Measurements from ENCODE around the gene MYMK.

MYMK gene

GRCh38 chr9:133505186-133505830 is 19.5 kb downstream of the MYMK start:
- no peak for DNase-seq (ENCODE audit: low read depth in 2 of 2)

GRCh38 chr9:133502112-133502511 is 22.6 kb downstream of the MYMK start:
- no peak for DNase-seq (ENCODE audit: low read depth in 2 of 2)

- no peak for DNase-seq (ENCODE audit: low read depth in 2 of 2)
Measured at GRCh38 chr9:133499892-133500270, 24.9 kb downstream of the MYMK start.

- no peak for DNase-seq (ENCODE audit: low read depth in 2 of 2)
Measured at GRCh38 chr9:133499132-133499891, 25.4 kb downstream of the MYMK start.

DNA sequence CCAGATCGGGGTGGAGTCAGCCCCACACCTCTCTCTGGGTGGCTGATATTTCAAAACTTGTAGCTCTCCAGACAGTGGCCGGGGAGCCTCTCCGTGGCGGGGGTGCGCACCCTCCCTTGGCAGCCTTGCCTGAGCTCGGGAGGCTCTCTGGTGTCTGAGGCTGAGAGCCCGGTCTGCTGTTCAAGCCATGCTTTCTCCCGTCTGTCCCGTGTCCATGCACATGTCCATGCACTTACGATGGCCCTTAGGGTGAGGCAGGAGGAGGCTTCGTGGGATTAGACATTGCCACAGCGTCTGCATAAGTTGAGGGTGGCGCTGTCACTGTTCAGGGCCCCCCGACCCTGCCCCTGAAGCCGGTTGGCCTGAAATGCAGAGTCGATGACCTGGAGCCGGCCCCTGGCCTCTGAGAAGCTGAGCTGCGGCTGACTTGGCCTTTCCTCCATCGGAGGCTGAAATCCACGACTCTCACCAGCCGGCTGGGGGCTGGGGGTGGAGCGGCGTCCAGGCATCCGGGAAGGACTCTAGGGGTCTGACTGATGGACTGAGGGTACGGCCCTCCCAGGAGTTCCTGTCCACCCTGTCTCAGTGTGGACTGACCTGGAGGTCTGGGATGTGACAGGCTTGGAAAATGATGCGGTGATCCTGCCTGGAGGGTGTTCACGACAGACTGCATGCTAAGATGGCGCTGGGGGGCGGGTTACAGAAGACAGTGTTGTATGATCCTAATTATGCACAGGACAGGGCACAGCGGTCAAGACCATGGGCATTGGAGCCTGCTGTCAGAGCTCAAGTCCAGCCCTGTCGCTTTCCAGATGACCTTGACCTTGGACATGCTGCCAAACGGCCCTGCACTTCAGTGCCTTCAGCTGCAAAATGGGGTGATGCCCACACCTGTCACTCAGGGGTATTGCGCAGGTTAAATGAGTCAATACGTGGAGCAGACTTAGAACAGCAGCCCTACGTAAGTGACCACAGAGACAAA is 27.6 kb downstream of the MYMK start:
- no peak for DNase-seq (ENCODE audit: low read depth in 2 of 2)

GRCh38 chr9:133495327-133496293 is 29.1 kb downstream of the MYMK start:
- DNase-seq (ENCODE audit: low read depth in 2 of 2): no peak

GRCh38 chr9:133494636-133495326 is 30.0 kb downstream of the MYMK start:
- DNase-seq (ENCODE audit: low read depth in 2 of 2): no peak

GRCh38 chr9:133493845-133494540 is 30.8 kb downstream of the MYMK start:
- no peak for DNase-seq (ENCODE audit: low read depth in 2 of 2)

DNA sequence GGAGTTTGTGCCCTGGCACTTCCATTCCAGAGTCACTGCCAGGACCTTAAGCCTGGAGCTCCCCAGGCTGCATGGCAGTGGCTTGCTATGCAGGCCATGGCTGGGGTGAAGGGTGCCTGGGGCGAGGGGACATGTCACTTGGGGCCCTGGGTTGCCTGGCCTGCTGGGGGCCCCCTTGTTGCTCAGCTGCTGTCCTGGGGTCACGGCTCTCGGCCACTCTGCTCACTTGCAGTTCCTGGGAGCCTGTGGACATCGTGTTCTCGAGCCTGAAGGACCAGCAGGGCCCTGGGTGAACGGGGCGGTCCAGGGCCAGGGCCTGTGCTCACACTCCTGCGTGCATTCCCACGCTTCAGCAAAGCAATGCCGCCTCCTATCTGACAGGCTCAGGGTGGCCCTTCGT is 31.3 kb downstream of the MYMK start:
- no peak for DNase-seq (ENCODE audit: low read depth in 2 of 2)

DNA sequence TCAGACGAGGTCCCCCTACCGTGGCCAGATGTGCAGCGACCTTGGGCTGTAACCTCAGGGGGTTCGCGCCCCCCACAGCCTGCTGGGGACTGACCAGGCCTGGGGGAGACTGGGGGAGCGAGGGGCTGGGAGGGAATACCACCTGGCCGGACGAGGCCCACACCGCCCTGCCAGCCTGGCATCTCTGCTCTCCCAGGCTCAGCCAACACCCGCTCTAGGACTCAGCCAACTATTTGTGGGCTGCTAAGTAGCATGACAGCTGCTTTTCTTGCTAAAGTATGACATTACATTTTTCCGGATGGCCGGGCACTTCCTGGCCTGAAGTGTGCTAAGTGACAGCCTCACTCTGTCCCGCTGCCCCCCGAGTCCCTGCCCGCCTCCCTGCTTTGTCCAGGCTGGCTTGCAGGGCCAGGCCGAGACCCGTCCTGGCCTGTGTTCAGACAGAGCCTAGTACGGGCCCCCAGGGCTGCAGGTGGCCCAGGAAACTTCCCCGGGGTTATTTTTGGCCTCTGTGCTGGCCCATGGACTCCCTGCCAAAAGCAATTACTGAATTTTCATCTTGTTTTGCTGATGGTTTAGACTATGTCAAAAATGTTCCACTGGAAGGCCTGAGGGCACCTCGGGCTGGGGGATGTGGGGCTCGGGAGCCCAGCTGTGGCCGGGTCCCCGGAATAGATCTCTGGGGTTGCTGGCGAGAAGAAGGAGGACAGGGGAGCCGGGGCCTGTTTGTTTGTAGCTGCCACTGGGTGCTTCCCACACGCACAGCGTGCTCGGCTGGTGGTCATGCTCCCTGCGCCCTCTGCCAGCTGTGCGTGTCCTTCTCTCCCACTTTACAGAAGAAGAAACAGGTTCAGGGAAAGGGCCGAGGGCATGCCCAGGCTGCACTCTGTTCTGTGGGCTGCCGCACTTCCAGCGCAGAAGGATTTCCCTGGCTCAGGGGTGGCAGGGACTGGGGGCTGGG is 32.4 kb downstream of the MYMK start:
- no peak for DNase-seq (ENCODE audit: low read depth in 2 of 2)

- DNase-seq (ENCODE audit: low read depth in 2 of 2): no peak
Measured at GRCh38 chr9:133491656-133491925, 33.2 kb downstream of the MYMK start.

- no peak for DNase-seq (ENCODE audit: low read depth in 2 of 2)
Measured at GRCh38 chr9:133490865-133491655, 33.7 kb downstream of the MYMK start.

- DNase-seq (ENCODE audit: low read depth in 2 of 2): no peak
Measured at GRCh38 chr9:133490201-133490681, 34.5 kb downstream of the MYMK start.

DNA sequence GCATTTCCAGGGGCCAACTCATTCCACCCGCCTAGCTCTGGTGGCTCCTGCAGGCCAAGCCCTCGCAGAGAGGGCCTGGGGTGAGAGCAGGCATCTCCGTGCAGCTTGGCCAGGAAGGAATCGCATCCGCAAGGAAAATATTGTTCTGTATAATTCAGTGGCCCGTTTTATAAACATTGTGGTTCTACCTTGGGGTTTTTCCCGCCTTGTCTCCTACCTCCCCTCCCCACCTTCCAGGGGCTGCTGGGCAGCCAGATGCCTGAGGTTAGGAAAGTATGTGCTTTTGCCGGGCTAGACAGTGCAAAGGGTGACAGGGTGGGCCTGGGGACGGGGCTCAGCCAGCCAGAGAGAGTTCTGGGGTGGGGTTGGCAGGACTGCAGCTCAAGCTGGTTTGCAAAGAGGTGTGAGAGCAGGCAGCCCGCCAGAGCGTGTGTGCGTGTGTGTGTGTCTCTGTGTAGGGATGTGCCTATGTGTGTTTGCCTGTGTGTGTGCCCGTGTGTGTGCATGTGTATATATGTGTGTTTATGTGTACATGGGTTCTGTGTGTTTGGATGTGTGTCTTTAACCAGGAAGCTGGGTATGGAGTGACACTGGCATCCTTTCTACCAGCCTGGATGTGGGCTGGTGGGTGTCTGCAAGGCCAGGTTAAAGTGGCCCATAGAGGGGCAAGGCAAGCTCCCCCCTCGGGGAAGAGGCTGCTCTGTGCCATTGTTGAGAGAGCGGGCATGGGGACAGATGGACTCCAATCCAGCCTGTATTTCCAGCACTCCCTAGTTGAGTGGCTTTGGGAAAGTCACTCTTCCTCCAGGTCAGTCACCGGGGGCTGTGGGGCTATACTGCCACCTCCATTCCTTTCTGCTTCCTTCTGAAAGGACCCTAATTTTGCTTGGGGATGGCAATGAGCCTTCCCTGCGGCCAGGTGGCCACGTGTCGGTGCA is 35.2 kb downstream of the MYMK start:
- DNase-seq (ENCODE audit: low read depth in 2 of 2): no peak

DNA sequence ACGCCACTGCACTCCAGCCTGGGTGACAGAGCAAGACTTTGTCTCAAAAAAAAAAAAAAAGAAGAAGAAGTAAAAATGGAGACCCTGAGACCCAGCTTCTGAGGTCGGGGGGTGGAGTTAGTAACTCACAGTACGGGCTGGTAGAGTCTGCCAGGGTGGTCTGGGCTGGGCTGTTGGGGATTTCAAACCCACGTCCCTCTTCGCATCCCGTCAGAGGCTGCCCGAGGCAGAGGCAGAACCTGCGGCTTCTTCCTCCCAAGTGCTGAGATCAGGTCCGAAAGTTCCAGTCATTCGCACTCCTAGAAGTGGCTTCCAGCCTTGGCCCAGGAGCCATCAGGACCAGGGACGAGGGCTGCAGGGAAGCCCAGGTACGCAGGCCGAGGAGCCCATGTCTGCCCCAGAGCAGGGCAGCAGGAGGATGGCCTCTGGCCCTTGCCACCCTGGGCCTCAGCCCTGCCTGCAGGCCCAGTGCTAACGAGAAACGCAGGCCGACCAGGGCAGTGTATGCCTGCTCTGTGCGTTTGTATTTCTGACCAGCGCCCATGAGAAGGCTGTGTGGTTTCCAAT is 36.0 kb downstream of the MYMK start:
- no peak for DNase-seq (ENCODE audit: low read depth in 2 of 2)

DNA sequence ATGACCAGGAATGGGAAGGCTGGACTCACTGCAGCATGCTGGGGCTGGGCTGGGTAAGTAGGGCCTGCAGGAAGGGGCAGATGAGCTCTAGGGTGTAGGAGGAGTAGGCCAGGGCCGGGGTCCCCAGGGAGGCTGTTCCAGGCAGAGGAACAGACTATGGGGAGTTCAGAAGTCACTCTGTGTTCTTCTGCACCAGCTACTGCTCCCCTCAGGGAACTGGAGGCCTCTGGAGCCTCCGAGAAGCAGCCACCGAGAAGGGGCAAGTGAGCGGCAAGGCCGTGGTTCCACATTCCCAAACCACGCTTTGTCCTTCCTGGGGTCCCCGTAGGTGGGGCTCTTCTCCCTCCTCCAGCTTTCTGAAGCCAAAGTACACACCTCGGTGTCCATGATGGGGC is 37.4 kb downstream of the MYMK start:
- no peak for DNase-seq (ENCODE audit: low read depth in 2 of 2)
